Measurements from ENCODE around the gene RSPO4. TPM values are rescaled to one million over a fixed set of nuclear protein-coding genes. Genes with fewer than 3 reads are reported as not detected.

RSPO4 gene
- total and polyA plus RNA-seq, 5 donors from 2014 or later = 0.25 TPM; not detected in 4

GRCh38 chr20:919491-919916, 82.6 kb downstream of the RSPO4 start:
- H3K36me3 Mint-ChIP-seq = peaks cover 4% of the 10 kb centered on the region
- DNase-seq = no peak
- no peak overlapping the region for H3K4me3 Mint-ChIP-seq
- H3K27ac Mint-ChIP-seq = peak overlapping the region in 1 of 3 donors; percentile 22
- no peaks in the 10 kb centered on the region for H3K4me1 ChIP-seq (ENCODE audit: control insufficient read depth, insufficient read depth, low read length, poor library complexity, severe bottlenecking)
- H3K4me3 ChIP-seq (ENCODE audit: low read depth, low read length) = no peak overlapping the region
- no peaks in the 10 kb centered on the region for H3K9me3 ChIP-seq (ENCODE audit: control insufficient read depth in 2 of 2, low read length in 2 of 2)
- H3K36me3 ChIP-seq (ENCODE audit: control insufficient read depth, insufficient read depth, low read length) = no peaks in the 10 kb centered on the region
- peaks cover 11% of the 10 kb centered on the region for H3K27me3 Mint-ChIP-seq
- no peaks in the 10 kb centered on the region for H3K4me1 Mint-ChIP-seq
- no peaks in the 10 kb centered on the region for H3K9me3 Mint-ChIP-seq
- H3K27ac ChIP-seq (ENCODE audit: insufficient read depth, low read length, poor library complexity, severe bottlenecking) = no peak overlapping the region
- no peak for ATAC-seq (ENCODE audit: low read depth in 2 of 2)
- H3K27me3 ChIP-seq (ENCODE audit: control insufficient read depth, insufficient read depth, low read length) = no peaks in the 10 kb centered on the region

- Histone ChIP-seq H3K27ac (ENCODE audit: insufficient read depth, low read length, poor library complexity, severe bottlenecking) (no peak overlapping the region), H3K4me3 (ENCODE audit: low read depth, low read length) (no peak overlapping the region), H3K9me3 (ENCODE audit: control insufficient read depth in 2 of 2, low read length in 2 of 2) (no peaks in the 10 kb centered on the region), H3K27me3 (ENCODE audit: control insufficient read depth, insufficient read depth, low read length) (peaks cover 2% of the 10 kb centered on the region), H3K4me1 (ENCODE audit: control insufficient read depth, insufficient read depth, low read length, poor library complexity, severe bottlenecking) (no peaks in the 10 kb centered on the region), H3K36me3 (ENCODE audit: control insufficient read depth, insufficient read depth, low read length) (no peaks in the 10 kb centered on the region)
- Mint-ChIP-seq H3K4me1 (no peaks in the 10 kb centered on the region), H3K27me3 (peaks cover 11% of the 10 kb centered on the region), H3K36me3 (peaks cover 4% of the 10 kb centered on the region), H3K27ac (no peak overlapping the region), H3K9me3 (no peaks in the 10 kb centered on the region), H3K4me3 (no peak overlapping the region)
- DNase-seq (no peak), ATAC-seq (ENCODE audit: low read depth in 2 of 2) (no peak)
Observed at GRCh38 chr20:917416-917815, 84.7 kb downstream of the RSPO4 start.

- H3K9me3 Mint-ChIP-seq = no peaks in the 10 kb centered on the region
Observed at GRCh38 chr20:916825-917224, 85.3 kb downstream of the RSPO4 start.

GRCh38 chr20:916125-916799, 85.8 kb downstream of the RSPO4 start, which contains the start of gene ANGPT4:
Gene ANGPT4, minus strand, starts transcription at chr20:916334. Its CDS starts 120 bp downstream, at chr20:916214.
- Histone ChIP-seq H3K36me3 (ENCODE audit: control insufficient read depth, insufficient read depth, low read length) (no peaks in the 10 kb centered on the region), H3K4me3 (ENCODE audit: low read depth, low read length) (no peak within 1 kb of the TSS), H3K27me3 (ENCODE audit: control insufficient read depth, insufficient read depth, low read length) (peaks cover 2% of the 10 kb centered on the region), H3K27ac (ENCODE audit: insufficient read depth, low read length, poor library complexity, severe bottlenecking) (no peak within 1 kb of the TSS), H3K4me1 (ENCODE audit: control insufficient read depth, insufficient read depth, low read length, poor library complexity, severe bottlenecking) (no peaks in the 10 kb centered on the region), H3K9me3 (ENCODE audit: control insufficient read depth in 2 of 2, low read length in 2 of 2) (no peaks in the 10 kb centered on the region)
- ATAC-seq (ENCODE audit: low read depth in 2 of 2) (no peak), DNase-seq (no peak)
- peaks cover 11% of the 10 kb centered on the region for H3K27me3 Mint-ChIP-seq
- H3K36me3 Mint-ChIP-seq = peaks cover 4% of the 10 kb centered on the region
- no peak within 1 kb of the TSS for H3K4me3 Mint-ChIP-seq
- peak within 1 kb of the TSS in 1 of 3 donors; percentile 16 for H3K27ac Mint-ChIP-seq
- no peaks in the 10 kb centered on the region for H3K9me3 Mint-ChIP-seq
- no peaks in the 10 kb centered on the region for H3K4me1 Mint-ChIP-seq

More at GRCh38 chr20:916825-917224, 85.3 kb downstream of the RSPO4 start:
- peaks cover 4% of the 10 kb centered on the region for H3K36me3 Mint-ChIP-seq
- no peak overlapping the region for H3K27ac Mint-ChIP-seq
- no peak for DNase-seq
- no peak for ATAC-seq (ENCODE audit: low read depth in 2 of 2)
- Histone ChIP-seq H3K4me3 (ENCODE audit: low read depth, low read length) (no peak overlapping the region), H3K9me3 (ENCODE audit: control insufficient read depth in 2 of 2, low read length in 2 of 2) (no peaks in the 10 kb centered on the region), H3K36me3 (ENCODE audit: control insufficient read depth, insufficient read depth, low read length) (no peaks in the 10 kb centered on the region), H3K4me1 (ENCODE audit: control insufficient read depth, insufficient read depth, low read length, poor library complexity, severe bottlenecking) (no peaks in the 10 kb centered on the region), H3K27me3 (ENCODE audit: control insufficient read depth, insufficient read depth, low read length) (peaks cover 2% of the 10 kb centered on the region), H3K27ac (ENCODE audit: insufficient read depth, low read length, poor library complexity, severe bottlenecking) (no peak overlapping the region)
- no peaks in the 10 kb centered on the region for H3K4me1 Mint-ChIP-seq
- H3K4me3 Mint-ChIP-seq = no peak overlapping the region
- H3K27me3 Mint-ChIP-seq = peaks cover 11% of the 10 kb centered on the region

- Histone ChIP-seq H3K36me3 (ENCODE audit: control insufficient read depth, insufficient read depth, low read length) (no peaks in the 10 kb centered on the region), H3K4me1 (ENCODE audit: control insufficient read depth, insufficient read depth, low read length, poor library complexity, severe bottlenecking) (no peaks in the 10 kb centered on the region), H3K4me3 (ENCODE audit: low read depth, low read length) (no peak overlapping the region), H3K27ac (ENCODE audit: insufficient read depth, low read length, poor library complexity, severe bottlenecking) (no peak overlapping the region), H3K27me3 (ENCODE audit: control insufficient read depth, insufficient read depth, low read length) (peaks cover 2% of the 10 kb centered on the region), H3K9me3 (ENCODE audit: control insufficient read depth in 2 of 2, low read length in 2 of 2) (no peaks in the 10 kb centered on the region)
- H3K27ac Mint-ChIP-seq = peak overlapping the region in 2 of 3 donors; percentile 16 to 61
- no peaks in the 10 kb centered on the region for H3K4me1 Mint-ChIP-seq
- no peaks in the 10 kb centered on the region for H3K36me3 Mint-ChIP-seq
- H3K27me3 Mint-ChIP-seq = peaks cover 11% of the 10 kb centered on the region
- ATAC-seq (ENCODE audit: low read depth in 2 of 2) = no peak
- DNase-seq = no peak
- H3K4me3 Mint-ChIP-seq = no peak overlapping the region
- no peaks in the 10 kb centered on the region for H3K9me3 Mint-ChIP-seq
Observed at GRCh38 chr20:914727-915498, 87.2 kb downstream of the RSPO4 start.

GRCh38 chr20:913306-913849, 88.7 kb downstream of the RSPO4 start:
- Mint-ChIP-seq H3K36me3 (no peaks in the 10 kb centered on the region), H3K27me3 (peaks cover 11% of the 10 kb centered on the region), H3K4me1 (no peaks in the 10 kb centered on the region), H3K9me3 (no peaks in the 10 kb centered on the region), H3K4me3 (no peak overlapping the region), H3K27ac (no peak overlapping the region)
- no peak for ATAC-seq (ENCODE audit: low read depth in 2 of 2)
- Histone ChIP-seq H3K4me1 (ENCODE audit: control insufficient read depth, insufficient read depth, low read length, poor library complexity, severe bottlenecking) (no peaks in the 10 kb centered on the region), H3K9me3 (ENCODE audit: control insufficient read depth in 2 of 2, low read length in 2 of 2) (no peaks in the 10 kb centered on the region), H3K4me3 (ENCODE audit: low read depth, low read length) (no peak overlapping the region), H3K27ac (ENCODE audit: insufficient read depth, low read length, poor library complexity, severe bottlenecking) (no peak overlapping the region), H3K27me3 (ENCODE audit: control insufficient read depth, insufficient read depth, low read length) (peaks cover 2% of the 10 kb centered on the region), H3K36me3 (ENCODE audit: control insufficient read depth, insufficient read depth, low read length) (no peaks in the 10 kb centered on the region)
- DNase-seq = no peak

GRCh38 chr20:911882-912600, 90.1 kb downstream of the RSPO4 start:
- H3K9me3 ChIP-seq (ENCODE audit: control insufficient read depth in 2 of 2, low read length in 2 of 2) = no peaks in the 10 kb centered on the region
- Mint-ChIP-seq H3K4me3 (no peak overlapping the region), H3K9me3 (no peaks in the 10 kb centered on the region), H3K4me1 (no peaks in the 10 kb centered on the region), H3K27me3 (peaks cover 7% of the 10 kb centered on the region), H3K27ac (no peak overlapping the region), H3K36me3 (no peaks in the 10 kb centered on the region)
- no peaks in the 10 kb centered on the region for H3K4me1 ChIP-seq (ENCODE audit: control insufficient read depth, insufficient read depth, low read length, poor library complexity, severe bottlenecking)
- ATAC-seq (ENCODE audit: low read depth in 2 of 2) (no peak), DNase-seq (peak in 2 of 3 donors; percentile 9 to 25)
- no peak overlapping the region for H3K4me3 ChIP-seq (ENCODE audit: low read depth, low read length)
- H3K27ac ChIP-seq (ENCODE audit: insufficient read depth, low read length, poor library complexity, severe bottlenecking) = no peak overlapping the region
- peaks cover 2% of the 10 kb centered on the region for H3K27me3 ChIP-seq (ENCODE audit: control insufficient read depth, insufficient read depth, low read length)
- no peaks in the 10 kb centered on the region for H3K36me3 ChIP-seq (ENCODE audit: control insufficient read depth, insufficient read depth, low read length)
